ENCODE data around the gene TRPV2. TPM values are rescaled to one million over a fixed set of nuclear protein-coding genes. Genes with fewer than 3 reads are reported as not detected.
"Not testable (repeated sequence)": the region's sequence is repeated elsewhere in the genome, so short reads cannot be mapped to it uniquely, and the experiment has no call there.

Gene TRPV2
- total RNA-seq, 1 donor from 2014 or later: 0.98 TPM

DNA sequence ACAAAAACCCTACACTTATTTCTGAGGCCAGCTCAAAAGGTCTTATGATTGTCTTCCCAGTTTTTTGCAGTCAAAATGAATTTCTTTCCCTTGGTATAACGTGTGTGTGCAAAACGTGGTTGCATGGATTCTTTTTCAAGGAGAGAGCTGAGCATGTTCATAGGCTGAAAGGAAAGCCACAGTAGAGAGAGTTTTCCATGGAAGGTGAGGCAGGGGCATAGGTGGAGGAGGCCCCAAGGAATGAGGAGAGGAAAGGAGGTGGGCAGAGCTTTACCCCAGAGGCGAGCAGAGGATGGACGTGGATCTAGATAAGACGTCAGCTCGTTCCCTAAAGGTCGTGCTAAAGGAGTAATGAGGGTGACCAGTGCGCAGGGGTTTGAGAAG lies 22.8 kb downstream of the TRPV2 start:
- Mint-ChIP-seq H3K4me3 (peak overlapping the region; percentile 99), H3K9me3 (no peaks in the 10 kb centered on the region), H3K36me3 (ENCODE audit: low read depth) (peaks cover 30% of the 10 kb centered on the region), H3K27me3 (ENCODE audit: low read depth) (peaks cover 6% of the 10 kb centered on the region), H3K27ac (ENCODE audit: unreplicated experiment) (peak overlapping the region; percentile 99), H3K4me1 (peaks cover 47% of the 10 kb centered on the region)
- TF ChIP-seq, protein P1, sequence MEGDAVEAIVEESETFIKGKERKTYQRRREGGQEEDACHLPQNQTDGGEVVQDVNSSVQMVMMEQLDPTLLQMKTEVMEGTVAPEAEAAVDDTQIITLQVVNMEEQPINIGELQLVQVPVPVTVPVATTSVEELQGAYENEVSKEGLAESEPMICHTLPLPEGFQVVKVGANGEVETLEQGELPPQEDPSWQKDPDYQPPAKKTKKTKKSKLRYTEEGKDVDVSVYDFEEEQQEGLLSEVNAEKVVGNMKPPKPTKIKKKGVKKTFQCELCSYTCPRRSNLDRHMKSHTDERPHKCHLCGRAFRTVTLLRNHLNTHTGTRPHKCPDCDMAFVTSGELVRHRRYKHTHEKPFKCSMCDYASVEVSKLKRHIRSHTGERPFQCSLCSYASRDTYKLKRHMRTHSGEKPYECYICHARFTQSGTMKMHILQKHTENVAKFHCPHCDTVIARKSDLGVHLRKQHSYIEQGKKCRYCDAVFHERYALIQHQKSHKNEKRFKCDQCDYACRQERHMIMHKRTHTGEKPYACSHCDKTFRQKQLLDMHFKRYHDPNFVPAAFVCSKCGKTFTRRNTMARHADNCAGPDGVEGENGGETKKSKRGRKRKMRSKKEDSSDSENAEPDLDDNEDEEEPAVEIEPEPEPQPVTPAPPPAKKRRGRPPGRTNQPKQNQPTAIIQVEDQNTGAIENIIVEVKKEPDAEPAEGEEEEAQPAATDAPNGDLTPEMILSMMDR (conservative IDR thresholded peaks at IDR 0.05): no peak
- DNase-seq (ENCODE audit: low read depth, low spot score): no peak

DNA sequence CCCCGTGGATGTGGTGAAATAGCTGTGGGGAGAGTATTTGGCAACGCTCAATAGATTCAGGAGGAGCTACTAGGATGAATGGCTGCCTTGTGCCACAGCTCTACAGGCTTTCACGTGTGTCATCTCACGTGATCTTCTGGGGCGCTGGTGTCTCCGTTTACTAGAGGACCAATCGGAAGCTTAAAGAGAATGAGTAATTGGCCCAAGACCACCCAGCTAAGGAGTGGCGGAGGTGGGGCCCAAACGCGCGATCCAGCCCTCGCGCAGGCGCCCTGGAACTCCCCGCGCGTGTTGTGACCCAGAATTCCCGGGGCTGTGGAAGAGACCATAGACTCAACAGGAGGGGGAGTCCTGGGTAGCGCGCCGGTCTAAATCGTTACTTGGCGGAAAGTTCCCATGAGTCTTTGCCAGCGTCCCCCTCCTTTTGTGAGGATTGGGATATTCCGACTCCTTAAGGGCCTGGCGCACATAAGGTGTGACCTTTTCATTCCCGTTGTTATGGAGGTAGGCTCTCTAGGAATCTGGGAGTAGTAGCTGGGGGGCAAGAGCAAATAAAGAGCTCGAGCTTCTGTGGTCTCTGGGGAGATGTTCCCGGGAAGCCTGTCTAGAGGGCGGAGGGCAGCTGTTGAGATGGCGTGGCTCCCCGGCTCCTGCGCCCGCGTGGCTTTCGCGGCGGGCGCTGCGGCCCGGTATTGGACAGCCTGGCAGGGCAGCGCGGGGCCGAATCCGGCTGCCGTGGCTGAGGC lies 23.4 kb downstream of the TRPV2 start:
- Mint-ChIP-seq H3K27ac (ENCODE audit: unreplicated experiment) (peak overlapping the region; percentile 99), H3K9me3 (no peaks in the 10 kb centered on the region), H3K4me3 (peak overlapping the region; percentile 99), H3K4me1 (peaks cover 49% of the 10 kb centered on the region), H3K36me3 (ENCODE audit: low read depth) (peaks cover 30% of the 10 kb centered on the region), H3K27me3 (ENCODE audit: low read depth) (peaks cover 6% of the 10 kb centered on the region)
- TF ChIP-seq, protein P1 (conservative IDR thresholded peaks at IDR 0.05): no peak
- peak; percentile 89 for DNase-seq (ENCODE audit: low read depth, low spot score)

DNA sequence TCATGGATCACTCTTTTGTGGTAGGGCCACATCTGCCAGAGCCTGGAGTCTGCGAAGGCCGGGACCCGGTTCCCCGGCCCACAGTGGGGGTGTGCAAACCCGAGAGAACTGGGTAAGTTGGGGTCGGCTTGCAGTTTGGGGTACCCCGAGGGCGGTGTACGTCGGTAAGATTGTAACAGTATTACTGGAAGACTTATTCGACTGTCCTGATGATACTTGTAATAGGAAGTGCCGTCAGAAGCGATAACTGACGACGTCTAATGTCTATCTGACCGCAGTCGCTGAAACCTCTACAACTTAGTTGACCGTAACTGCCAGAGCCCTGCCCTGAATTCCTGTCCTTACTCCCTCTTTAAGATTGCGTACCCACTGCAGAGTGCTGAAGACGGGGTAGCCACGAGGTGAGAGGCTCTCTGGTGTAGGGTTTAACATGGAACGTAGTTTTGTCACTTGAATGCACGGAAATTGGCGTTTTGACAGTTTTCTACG lies 24.0 kb downstream of the TRPV2 start:
- H3K9me3 Mint-ChIP-seq: no peaks in the 10 kb centered on the region
- H3K4me3 Mint-ChIP-seq: peak overlapping the region; percentile 99
- peaks cover 33% of the 10 kb centered on the region for H3K36me3 Mint-ChIP-seq (ENCODE audit: low read depth)
- peaks cover 9% of the 10 kb centered on the region for H3K27me3 Mint-ChIP-seq (ENCODE audit: low read depth)
- DNase-seq (ENCODE audit: low read depth, low spot score): no peak
- peaks cover 55% of the 10 kb centered on the region for H3K4me1 Mint-ChIP-seq
- H3K27ac Mint-ChIP-seq (ENCODE audit: unreplicated experiment): peak overlapping the region; percentile 97
- TF ChIP-seq, protein P1 (conservative IDR thresholded peaks at IDR 0.05): no peak

DNA sequence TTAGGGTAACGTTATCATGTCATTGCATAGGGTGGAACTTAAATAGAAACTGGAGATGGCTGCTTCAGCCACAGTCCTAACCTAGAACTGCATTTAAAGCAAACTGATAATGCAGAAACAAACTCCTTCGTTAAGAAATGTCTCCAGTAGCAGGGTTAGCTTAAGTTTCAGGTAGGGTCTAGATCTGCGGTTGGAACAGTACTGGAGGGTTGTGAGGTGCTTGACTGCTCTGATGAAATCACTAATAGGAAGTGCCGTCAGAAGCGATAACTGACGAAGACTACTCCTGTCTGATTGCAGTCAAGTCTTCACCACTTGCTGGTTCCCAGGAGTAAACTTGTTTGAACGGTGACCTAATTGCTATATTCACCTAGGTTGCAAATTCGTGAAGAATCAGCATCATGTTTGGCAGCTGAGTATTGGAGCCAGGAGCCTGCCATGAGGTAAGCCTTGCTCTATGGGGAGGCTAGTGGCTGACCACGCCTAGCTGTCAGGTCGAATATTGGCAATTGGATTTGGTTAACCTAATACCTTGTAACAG lies 24.5 kb downstream of the TRPV2 start:
- TF ChIP-seq, protein P1 (conservative IDR thresholded peaks at IDR 0.05): no peak
- peak overlapping the region; percentile 99 for H3K4me3 Mint-ChIP-seq

DNA sequence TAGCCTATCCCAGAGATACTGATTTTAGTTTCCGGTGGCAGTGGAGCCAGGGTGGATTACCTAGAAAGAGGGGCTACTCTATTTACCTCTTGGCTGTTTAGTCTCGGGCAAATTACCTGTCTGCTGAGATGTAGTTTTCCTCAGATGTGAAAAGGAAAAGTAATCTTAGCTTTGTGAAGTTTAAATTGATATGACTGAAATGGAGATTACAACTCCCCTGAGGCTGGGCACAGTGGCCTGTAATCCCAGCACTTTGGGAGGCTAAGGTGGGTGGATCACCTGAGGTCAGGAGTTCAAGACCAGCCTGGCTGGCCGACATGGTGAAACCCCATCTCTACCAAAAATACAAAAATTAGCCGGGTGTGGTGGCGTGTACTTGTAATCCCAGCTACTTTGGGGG lies 25.0 kb downstream of the TRPV2 start:
- H3K4me1 Mint-ChIP-seq: peaks cover 59% of the 10 kb centered on the region
- not testable (repeated sequence) for DNase-seq (ENCODE audit: low read depth, low spot score); H3K27me3 Mint-ChIP-seq (ENCODE audit: low read depth); H3K9me3 Mint-ChIP-seq
- H3K4me3 Mint-ChIP-seq: peak overlapping the region; percentile 99
- H3K36me3 Mint-ChIP-seq (ENCODE audit: low read depth): peaks cover 33% of the 10 kb centered on the region
- H3K27ac Mint-ChIP-seq (ENCODE audit: unreplicated experiment): peak overlapping the region; percentile 97

More for the DNA sequence above, 24.5 kb downstream of the TRPV2 start:
- Mint-ChIP-seq H3K36me3 (ENCODE audit: low read depth) (peaks cover 33% of the 10 kb centered on the region), H3K27ac (ENCODE audit: unreplicated experiment) (peak overlapping the region; percentile 97), H3K27me3 (ENCODE audit: low read depth) (peaks cover 10% of the 10 kb centered on the region), H3K4me1 (peaks cover 57% of the 10 kb centered on the region), H3K9me3 (no peaks in the 10 kb centered on the region)
- no peak for DNase-seq (ENCODE audit: low read depth, low spot score)

Data from neural crest cell (in vitro differentiated cells).